ENCODE measurements around the gene WTIP. TPM values are rescaled to one million over a fixed set of nuclear protein-coding genes. Genes with fewer than 3 reads are reported as not detected.
"Not testable (repeated sequence)": the region's sequence is repeated elsewhere in the genome, so short reads cannot be mapped to it uniquely, and the experiment has no call there.

WTIP gene
- total RNA-seq = 22.2 and 48.0 TPM in 2 replicates

- peak; percentile 90 to 92 for DNase-seq (ENCODE audit: low read depth in 2 of 2)
Measured at GRCh38 chr19:34480971-34481841, at the start of gene WTIP. Gene WTIP, plus strand, starts transcription at chr19:34481758. Its CDS starts 217 bp downstream, at chr19:34481975.

- peak in 1 of 2 donors; percentile 84 for DNase-seq (ENCODE audit: low read depth in 2 of 2)
Measured at GRCh38 chr19:34432797-34433196, 48.8 kb upstream of the WTIP start.

- DNase-seq (ENCODE audit: low read depth in 2 of 2) = peak; percentile 29 to 59
Measured at GRCh38 chr19:34436716-34437115, 44.8 kb upstream of the WTIP start.

- no peak for DNase-seq (ENCODE audit: low read depth in 2 of 2)
Measured at GRCh38 chr19:34448191-34448590, 33.4 kb upstream of the WTIP start.

GRCh38 chr19:34452723-34453122 is 28.8 kb upstream of the WTIP start:
- no peak for DNase-seq (ENCODE audit: low read depth in 2 of 2)

- no peak for DNase-seq (ENCODE audit: low read depth in 2 of 2)
Measured at GRCh38 chr19:34454091-34454490, 27.5 kb upstream of the WTIP start.

- no peak for DNase-seq (ENCODE audit: low read depth in 2 of 2)
Measured at GRCh38 chr19:34454685-34455084, 26.9 kb upstream of the WTIP start.

GRCh38 chr19:34455783-34456480 is 25.6 kb upstream of the WTIP start:
- not testable (repeated sequence) for DNase-seq (ENCODE audit: low read depth in 2 of 2)

- DNase-seq (ENCODE audit: low read depth in 2 of 2) = no peak
Measured at GRCh38 chr19:34457446-34457845, 24.1 kb upstream of the WTIP start.

- no peak for DNase-seq (ENCODE audit: low read depth in 2 of 2)
Measured at GRCh38 chr19:34458677-34459076, 22.9 kb upstream of the WTIP start.

- DNase-seq (ENCODE audit: low read depth in 2 of 2) = no peak
Measured at GRCh38 chr19:34459614-34460013, 21.9 kb upstream of the WTIP start.

- DNase-seq (ENCODE audit: low read depth in 2 of 2) = no peak
Measured at GRCh38 chr19:34461375-34462100, 20.0 kb upstream of the WTIP start.

GRCh38 chr19:34464785-34465184 is 16.8 kb upstream of the WTIP start:
- DNase-seq (ENCODE audit: low read depth in 2 of 2) = not testable (repeated sequence)

GRCh38 chr19:34468409-34468808 is 13.1 kb upstream of the WTIP start:
- DNase-seq (ENCODE audit: low read depth in 2 of 2) = peak; percentile 78 to 86

GRCh38 chr19:34469026-34469425 is 12.5 kb upstream of the WTIP start:
- not testable (repeated sequence) for DNase-seq (ENCODE audit: low read depth in 2 of 2)

GRCh38 chr19:34471906-34472700 is 9.5 kb upstream of the WTIP start:
- DNase-seq (ENCODE audit: low read depth in 2 of 2) = no peak

GRCh38 chr19:34474233-34474989 is 7.1 kb upstream of the WTIP start:
- peak in 1 of 2 donors; percentile 22 for DNase-seq (ENCODE audit: low read depth in 2 of 2)

GRCh38 chr19:34475026-34475974 is 6.3 kb upstream of the WTIP start:
- DNase-seq (ENCODE audit: low read depth in 2 of 2) = peak; percentile 20 to 61

- DNase-seq (ENCODE audit: low read depth in 2 of 2) = no peak
Measured at GRCh38 chr19:34475975-34476594, 5.5 kb upstream of the WTIP start.
